Peyer's patch (tissue), 4 donors: ENCODE data around the gene PCK2. TPM values are rescaled to one million over a fixed set of nuclear protein-coding genes. Genes with fewer than 3 reads are reported as not detected.

Experiments
- DNase-seq, 3 donors: peaks; one replicate each; pipeline ENCODE4 v3.0.0-alpha.2; 2017 to 2019
- H3K27ac ChIP-seq, 4 donors: fragments of 200-600 bp; sonication (generic); one replicate each; pipeline ENCODE4 v1.5.1; 2016 to 2019
- H3K27me3 ChIP-seq, 2 donors: fragments of 200-600 bp; sonication (generic); one replicate each; pipeline ENCODE4 v1.5.1; 2019
- H3K36me3 ChIP-seq, 3 donors: fragments of 200-600 bp; sonication (generic); one replicate each; pipeline ENCODE4 v1.5.1; 2016 to 2019
- H3K4me1 ChIP-seq, 4 donors: fragments of 200-600 bp; sonication (generic); one replicate each; pipeline ENCODE4 v1.5.1; 2016 to 2019
- H3K4me3 ChIP-seq, 4 donors: fragments of 200-600 bp; sonication (generic); 1 replicate in 3 of 4; 2 replicates in 1 of 4; pipeline ENCODE4 v1.5.1; 2016 to 2019; ENCODE audit warnings: mild to moderate bottlenecking in 1 of 4
- H3K9me3 ChIP-seq, 4 donors: fragments of 200-600 bp; sonication (generic); one replicate each; pipeline ENCODE4 v1.5.1; 2016 to 2019; ENCODE audit warnings: mild to moderate bottlenecking in 1 of 4
- POLR2A ChIP-seq, 2 donors: fragments of 450-650 bp; IDR thresholded peaks; one replicate each; pipeline ENCODE4 v1.5.1; 2017; ENCODE audit warnings: antibody characterized with exemption in 2 of 2, mild to moderate bottlenecking in 2 of 2, moderate library complexity in 2 of 2
- total RNA-seq, 4 donors: library from RNA; depleted of rRNA; stranded (reverse); fragments of >200 nt; gene quantifications; one replicate each; pipeline ENCODE4 v1.1.0, GENCODE V29; 2016
- TF ChIP-seq, protein P1 (sequence below), 6 experiments: fragments of 450-650 bp in 4 of 6; fragments of 200-600 bp in 2 of 6; sonication (generic) in 1 of 6; IDR thresholded peaks; one replicate each; pipeline ENCODE4 v1.5.1; 2017 to 2019; ENCODE audit warnings: antibody characterized with exemption in 6 of 6, mild to moderate bottlenecking in 3 of 6, moderate library complexity in 1 of 6

Gene PCK2
- total RNA-seq, 4 donors from 2014 or later, result 53.6 to 820 (median 644) TPM

- DNase-seq, result no peak
- Histone ChIP-seq H3K27ac (no peak overlapping the region), H3K27me3 (no peaks in the 10 kb centered on the region), H3K9me3 (no peaks in the 10 kb centered on the region), H3K4me3 (no peak overlapping the region), H3K36me3 (no peaks in the 10 kb centered on the region), H3K4me1 (peaks cover 0 to 8% (median 4%) of the 10 kb centered on the region in 4 donors)
- TF ChIP-seq, protein P1, sequence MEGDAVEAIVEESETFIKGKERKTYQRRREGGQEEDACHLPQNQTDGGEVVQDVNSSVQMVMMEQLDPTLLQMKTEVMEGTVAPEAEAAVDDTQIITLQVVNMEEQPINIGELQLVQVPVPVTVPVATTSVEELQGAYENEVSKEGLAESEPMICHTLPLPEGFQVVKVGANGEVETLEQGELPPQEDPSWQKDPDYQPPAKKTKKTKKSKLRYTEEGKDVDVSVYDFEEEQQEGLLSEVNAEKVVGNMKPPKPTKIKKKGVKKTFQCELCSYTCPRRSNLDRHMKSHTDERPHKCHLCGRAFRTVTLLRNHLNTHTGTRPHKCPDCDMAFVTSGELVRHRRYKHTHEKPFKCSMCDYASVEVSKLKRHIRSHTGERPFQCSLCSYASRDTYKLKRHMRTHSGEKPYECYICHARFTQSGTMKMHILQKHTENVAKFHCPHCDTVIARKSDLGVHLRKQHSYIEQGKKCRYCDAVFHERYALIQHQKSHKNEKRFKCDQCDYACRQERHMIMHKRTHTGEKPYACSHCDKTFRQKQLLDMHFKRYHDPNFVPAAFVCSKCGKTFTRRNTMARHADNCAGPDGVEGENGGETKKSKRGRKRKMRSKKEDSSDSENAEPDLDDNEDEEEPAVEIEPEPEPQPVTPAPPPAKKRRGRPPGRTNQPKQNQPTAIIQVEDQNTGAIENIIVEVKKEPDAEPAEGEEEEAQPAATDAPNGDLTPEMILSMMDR (IDR thresholded peaks at IDR 0.05), result no peak
These were observed 7.1 kb upstream of the PCK2 start for GRCh38 chr14:24087004-24087403.

- TF ChIP-seq, protein P1 (IDR thresholded peaks at IDR 0.05), result no peak
- no peak for TF ChIP-seq POLR2A (IDR thresholded peaks at IDR 0.05)
- peak in 1 of 3 donors; percentile 25 for DNase-seq
- H3K9me3 ChIP-seq, result no peaks in the 10 kb centered on the region
- no peak overlapping the region for H3K27ac ChIP-seq
- H3K4me3 ChIP-seq, result no peak overlapping the region
- no peaks in the 10 kb centered on the region for H3K27me3 ChIP-seq
- H3K4me1 ChIP-seq, result peaks cover 0 to 10% (median 5%) of the 10 kb centered on the region in 4 donors
- no peaks in the 10 kb centered on the region for H3K36me3 ChIP-seq
These were observed 6.0 kb upstream of the PCK2 start for GRCh38 chr14:24088095-24088494.

DNA sequence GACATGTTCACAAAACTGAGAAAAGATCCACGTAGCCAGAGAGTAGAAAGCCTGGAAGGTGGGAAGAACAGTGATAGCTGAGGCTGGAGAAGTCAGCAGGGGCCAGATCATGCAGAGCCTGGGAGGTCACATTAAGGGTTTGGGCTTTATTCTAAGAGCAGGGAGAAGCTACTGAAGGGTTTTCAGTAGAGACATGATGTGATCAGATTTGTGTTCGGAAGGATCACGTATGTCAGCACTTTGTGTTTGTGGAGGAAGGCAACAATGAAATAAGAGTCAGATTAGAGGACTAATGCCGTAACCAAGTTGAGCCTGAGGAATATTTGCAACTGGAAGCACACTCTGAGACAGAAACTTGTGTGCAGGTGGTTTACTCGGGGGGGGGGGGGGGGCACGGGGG is 4.2 kb upstream of the PCK2 start:
- Histone ChIP-seq H3K27ac (no peak overlapping the region), H3K27me3 (no peaks in the 10 kb centered on the region), H3K36me3 (no peaks in the 10 kb centered on the region), H3K4me3 (no peak overlapping the region), H3K4me1 (peaks cover 3 to 17% (median 11%) of the 10 kb centered on the region in 4 donors), H3K9me3 (no peaks in the 10 kb centered on the region)
- DNase-seq, result no peak
- TF ChIP-seq, protein P1 (IDR thresholded peaks at IDR 0.05), result no peak
- no peak for TF ChIP-seq POLR2A (IDR thresholded peaks at IDR 0.05)

DNA sequence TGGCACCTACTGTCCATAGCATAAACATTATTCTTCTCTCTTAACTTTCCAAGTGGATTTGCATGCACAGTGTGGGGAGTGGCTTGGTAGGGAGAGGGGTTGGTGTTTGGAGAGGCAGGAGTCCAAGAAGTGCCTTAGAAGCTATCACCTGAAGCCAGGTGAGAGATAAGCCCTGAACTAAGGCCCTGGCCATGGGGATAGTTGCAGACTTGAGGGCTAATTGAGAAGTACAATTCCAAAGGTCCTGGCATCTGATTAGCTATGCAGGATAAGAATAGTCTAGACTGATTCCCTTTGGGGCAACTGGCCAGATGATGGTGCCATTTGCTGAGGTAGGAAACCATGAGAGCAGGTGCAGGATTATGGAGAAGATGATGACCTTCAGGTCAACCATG is 2.0 kb upstream of the PCK2 start:
- Histone ChIP-seq H3K36me3 (peaks cover 0 to 7% (median 0%) of the 10 kb centered on the region in 3 donors), H3K27ac (peak overlapping the region in 3 of 4 donors; percentile 94 to 99 (median 98)), H3K9me3 (no peaks in the 10 kb centered on the region), H3K27me3 (no peaks in the 10 kb centered on the region), H3K4me1 (peaks cover 7 to 28% (median 15%) of the 10 kb centered on the region in 4 donors), H3K4me3 (no peak overlapping the region)
- peak in 2 of 3 donors; percentile 62 to 79 for DNase-seq
- peak in 1 of 2 donors; percentile 63 for TF ChIP-seq POLR2A (IDR thresholded peaks at IDR 0.05)
- TF ChIP-seq, protein P1 (IDR thresholded peaks at IDR 0.05), result peak in 3 of 6 experiments; percentile 52 to 60 (median 57)

GRCh38 chr14:24092505-24093206 is 1.5 kb upstream of the PCK2 start:
- Histone ChIP-seq H3K27ac (peak overlapping the region; percentile 94 to 100 (median 98)), H3K9me3 (no peaks in the 10 kb centered on the region), H3K4me3 (no peak overlapping the region), H3K27me3 (no peaks in the 10 kb centered on the region), H3K4me1 (peaks cover 7 to 28% (median 15%) of the 10 kb centered on the region in 4 donors), H3K36me3 (peaks cover 0 to 7% (median 0%) of the 10 kb centered on the region in 3 donors)
- DNase-seq, result no peak
- TF ChIP-seq POLR2A (IDR thresholded peaks at IDR 0.05), result no peak
- TF ChIP-seq, protein P1 (IDR thresholded peaks at IDR 0.05), result no peak
